ENCODE data around the gene CYP2A6.
"Not testable (repeated sequence)": the region's sequence is repeated elsewhere in the genome, so short reads cannot be mapped to it uniquely, and the experiment has no call there.

Gene CYP2A6

DNA sequence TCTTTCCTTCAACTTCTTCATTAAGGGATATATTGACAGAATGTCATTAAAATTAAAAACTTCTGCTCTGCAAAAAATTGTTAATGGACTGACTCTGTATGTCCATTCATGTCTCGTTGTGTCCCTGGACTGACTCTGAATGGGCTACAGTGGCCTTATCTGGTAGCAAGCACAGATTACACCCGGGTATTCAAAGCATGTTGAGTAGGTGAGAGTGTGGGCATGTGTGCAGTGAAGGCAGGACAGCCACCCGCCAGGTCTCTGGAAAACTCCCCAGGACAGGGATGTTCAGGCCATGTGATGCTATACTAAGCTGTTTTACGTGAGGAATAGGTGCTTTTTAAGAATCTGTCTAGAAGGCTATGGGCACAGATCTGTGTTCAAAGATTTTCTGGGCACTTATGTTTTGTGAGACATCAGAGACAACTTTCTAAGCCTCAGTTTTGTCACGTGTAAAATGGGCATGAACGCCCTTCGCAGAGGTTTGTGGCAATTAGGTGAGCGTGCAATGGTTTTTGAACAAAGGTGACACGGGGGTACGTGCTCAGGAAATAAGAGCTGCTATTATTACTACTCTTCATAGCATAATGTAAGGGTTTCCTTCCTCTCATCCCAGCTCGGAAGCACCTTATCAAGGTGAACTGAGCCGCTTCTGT, 7.1 kb downstream of the CYP2A6 start:
- not testable (repeated sequence) for DNase-seq

DNA sequence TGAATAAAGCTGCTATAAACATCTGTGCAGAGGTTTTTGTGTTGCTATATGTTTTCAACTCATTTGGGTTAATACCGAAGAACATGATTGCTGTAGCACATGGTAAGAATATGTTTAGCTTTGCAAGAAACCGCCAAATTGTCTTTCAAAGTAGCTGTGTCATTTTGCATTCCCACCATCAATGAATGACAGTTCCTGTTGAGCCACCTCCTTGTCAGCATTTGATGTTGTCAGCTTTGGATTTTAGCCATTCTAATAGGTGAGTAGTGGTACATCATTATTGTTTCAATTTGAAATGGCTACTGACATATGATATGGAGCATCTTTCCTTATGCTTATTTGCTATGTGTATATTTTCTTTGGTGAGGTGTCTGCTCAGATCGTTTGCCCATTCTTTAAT, 8.2 kb downstream of the CYP2A6 start:
- not testable (repeated sequence) for DNase-seq

DNA sequence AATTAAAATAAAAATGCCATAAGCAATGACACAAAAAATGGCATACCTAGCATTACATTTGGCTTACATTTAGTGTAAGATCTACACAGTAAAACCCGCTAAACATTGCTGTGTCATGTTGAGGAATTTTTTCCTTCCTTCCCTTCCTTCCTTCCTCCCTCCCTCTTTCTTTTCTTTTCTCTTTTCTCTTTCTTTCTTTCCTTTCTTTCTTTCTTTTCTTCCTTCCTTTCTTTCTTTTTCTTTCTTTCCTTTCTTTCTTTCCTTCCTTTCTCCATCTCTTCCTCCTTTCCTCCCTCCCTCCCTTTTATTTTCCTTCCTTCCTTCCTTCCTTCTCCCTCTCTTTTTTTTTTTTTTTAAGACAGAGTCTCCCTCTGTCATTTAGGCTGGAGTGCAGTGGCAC, 11.8 kb downstream of the CYP2A6 start:
- not testable (repeated sequence) for DNase-seq

DNA sequence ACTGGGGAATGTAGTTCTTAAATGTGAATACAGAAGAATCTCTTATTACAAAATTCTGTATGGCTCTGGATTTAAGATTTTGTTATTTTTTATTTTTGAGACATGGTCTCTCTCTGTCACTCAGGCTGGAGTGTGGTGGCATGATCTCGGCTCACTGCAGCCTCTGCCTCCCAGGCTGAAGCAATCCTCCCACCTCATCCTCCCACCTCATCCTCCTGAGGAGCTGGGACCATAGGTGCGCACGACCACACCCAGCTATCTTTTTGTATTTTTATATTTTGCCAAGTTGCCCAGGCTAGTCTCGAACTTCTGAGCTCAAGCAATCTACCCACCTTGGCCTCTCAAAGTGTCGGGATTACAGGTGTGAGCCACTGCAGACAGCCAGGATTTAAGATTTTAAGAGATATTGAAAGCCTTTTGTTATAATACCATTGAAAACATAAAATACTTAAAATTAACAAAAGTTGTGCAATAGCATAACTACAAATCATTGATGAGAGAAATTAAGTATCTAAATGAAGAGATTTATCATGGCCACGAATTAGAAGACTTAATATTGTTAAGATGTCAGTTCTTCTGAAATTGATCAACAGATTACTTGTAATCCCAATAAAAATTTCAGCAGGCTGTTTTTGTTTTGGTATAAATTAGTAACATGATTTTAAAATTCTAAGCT, 13.4 kb downstream of the CYP2A6 start:
- DNase-seq = no peak

DNA sequence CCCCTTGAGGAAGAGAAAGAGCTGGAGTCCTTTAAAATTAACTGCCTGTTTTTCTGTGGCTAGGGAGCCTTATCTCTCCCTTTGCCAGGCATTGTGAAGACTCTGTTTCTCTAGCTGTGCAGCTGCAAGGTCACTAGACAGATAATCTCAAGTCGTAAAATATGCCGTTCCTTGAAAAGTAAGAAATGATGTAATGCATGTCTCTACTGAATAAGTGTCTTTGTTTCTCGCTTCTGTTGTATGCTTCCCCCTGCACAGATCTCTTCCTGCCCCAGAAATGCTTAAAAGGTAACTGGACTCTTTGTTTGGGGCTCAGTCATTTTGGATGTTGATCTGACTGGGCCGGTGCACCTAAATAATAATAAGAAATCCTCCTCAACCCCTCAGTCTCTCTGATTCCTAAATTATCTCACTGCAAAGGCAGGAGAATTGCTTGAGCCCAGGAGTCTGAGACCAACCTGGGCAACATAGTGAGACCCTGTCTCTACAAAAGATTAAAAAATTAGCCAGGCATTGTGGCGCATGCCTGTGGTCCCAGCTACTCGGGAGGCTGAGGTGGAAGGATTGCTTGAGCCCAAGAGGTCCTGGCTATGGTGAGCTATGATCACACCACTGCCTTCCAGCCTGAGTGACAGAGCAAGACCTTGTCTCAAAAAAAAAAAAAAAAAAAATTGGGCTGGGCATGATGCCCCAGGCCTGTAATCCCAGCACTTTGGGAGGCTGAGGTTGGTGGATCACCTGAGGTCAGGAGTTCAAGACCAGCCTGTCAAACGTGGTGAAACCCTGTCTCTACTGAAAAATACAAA, 16.3 kb downstream of the CYP2A6 start:
- not testable (repeated sequence) for DNase-seq

DNA sequence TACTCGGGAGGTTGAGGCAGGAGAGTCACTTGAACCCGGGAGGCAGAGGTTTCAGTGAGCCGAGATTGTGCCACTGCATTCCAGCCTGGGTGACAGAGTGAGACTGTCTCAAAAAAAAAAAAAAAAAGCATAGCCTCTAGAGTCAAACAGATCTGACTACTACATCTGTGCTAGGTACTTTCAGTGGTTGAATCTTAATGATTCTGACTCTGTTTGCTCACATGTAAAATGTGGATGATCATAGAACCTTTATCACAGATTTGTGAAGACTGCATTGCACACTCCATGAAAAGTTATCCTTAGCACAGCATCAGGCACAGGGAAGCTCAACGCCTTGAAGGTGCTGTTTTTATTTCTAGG, 17.8 kb downstream of the CYP2A6 start:
- DNase-seq = not testable (repeated sequence)

DNA sequence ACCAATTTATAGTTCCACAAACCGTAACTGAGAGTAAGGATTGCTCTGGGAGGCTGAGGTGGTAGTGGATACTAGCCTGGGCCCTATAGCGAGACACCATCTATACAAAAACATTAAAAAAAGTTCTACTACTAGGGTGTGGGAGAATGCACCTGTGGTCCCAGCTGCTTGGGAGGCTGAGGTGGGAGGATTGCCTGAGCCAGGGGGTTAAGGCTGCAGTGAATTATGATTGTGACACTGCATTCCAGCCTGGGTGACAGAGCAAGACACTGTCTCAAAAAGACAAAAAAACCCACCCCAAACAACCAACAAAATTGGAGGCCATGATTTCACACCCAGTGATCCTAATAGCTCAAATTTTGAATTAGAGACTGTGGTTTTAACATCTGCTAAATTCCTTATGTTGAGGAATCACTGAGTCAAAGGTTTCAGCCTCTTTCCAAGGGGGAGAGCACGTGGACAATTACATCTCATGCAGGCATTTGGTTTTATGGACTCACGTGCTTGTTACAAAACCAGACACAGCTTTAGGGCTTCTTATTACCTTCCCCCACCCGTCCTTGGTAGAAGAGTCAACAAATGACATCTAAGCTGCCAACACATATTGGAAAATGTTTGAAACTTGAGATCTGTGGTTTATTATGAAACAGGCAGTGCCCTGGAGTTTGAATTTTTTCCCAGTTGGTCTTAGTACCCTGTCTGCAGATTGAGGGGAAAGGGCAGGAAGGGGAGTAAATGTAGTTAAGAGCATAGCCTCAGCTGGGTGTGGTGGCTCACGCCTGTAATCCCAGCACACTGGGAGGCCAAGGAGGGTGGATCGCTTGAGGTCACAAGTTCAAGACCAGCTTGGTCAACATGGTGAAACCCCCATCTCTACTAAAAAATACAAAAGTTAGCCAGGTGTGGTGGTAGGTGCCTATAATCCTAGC, 18.5 kb downstream of the CYP2A6 start:
- no peak for DNase-seq

DNA sequence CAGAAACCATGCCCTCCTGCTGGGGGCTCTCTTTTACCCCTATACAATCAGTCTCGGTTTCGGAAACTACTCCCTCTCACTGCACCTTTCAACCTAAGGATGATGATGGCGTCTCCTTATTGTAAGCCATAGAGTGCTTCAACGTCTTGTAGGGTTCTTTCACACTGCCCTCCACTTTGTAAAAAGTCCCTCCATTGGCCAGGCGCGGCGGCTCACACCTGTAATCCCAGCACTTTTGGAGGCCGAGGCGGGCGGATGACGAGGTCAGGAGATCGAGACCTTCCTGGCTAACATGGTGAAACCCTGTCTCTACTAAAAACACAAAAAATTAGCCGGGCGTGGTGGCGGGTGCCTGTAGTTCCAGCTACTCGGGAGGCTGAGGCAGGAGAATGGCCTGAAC, 19.5 kb downstream of the CYP2A6 start:
- DNase-seq = not testable (repeated sequence)

DNA sequence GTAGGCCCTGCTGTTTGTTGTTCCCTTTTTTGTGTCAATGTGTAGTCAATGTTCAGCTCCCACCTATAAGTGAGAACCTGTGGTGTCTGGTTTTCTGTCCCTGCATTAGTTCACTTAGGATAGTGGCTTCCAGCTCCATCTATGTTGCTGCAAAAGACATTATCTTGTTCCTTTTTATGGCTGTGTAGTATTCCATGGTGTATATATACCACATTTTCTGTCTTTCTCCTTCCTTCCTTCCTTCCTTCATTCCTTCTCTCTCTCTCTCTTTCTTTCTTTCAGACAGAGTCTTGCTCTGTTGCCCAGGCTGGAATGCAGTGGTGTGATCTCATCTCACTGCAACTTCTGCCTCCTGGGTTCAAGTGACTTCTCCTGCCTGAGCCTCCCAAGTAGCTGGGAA, 21.0 kb downstream of the CYP2A6 start:
- DNase-seq = no peak

DNA sequence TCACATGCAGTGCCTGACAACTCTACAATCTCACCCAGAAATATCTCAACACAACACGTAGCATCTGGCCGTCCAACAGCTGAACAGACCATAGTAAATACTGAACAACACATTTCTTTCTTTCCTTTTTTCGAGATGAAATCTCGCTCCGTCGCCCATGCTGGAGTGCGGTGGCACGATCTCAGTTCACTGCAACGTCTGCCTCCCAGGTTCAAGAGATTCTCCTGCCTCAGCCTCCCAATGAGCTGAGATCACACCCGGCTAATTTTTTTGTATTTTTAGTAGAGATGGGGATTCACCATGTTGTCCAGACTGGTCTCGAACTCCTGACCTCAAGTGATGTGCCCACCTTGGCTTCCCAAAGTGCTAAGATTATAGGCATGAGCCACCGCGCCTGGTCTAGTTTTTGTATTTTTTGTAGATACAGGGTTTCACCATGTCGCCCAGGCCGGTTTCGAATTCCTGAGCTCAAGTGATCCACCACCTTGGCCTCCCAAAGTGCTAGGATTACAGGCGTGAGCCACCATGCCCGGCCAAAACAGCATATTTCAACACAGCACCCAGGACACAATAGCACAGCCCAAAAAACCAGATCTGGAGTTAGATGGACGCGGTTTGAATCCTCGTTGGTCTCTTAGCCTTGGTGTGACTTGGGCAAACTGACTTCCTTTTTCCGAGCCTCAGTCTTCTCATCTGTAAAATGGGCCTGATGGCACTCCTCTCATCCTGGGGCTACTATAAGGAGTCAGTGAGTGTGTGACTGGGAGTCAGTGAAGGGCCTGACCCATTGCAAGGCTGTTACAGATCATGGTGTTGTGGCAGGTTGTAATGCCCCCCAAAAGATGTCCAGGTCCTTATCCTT, 22.6 kb downstream of the CYP2A6 start:
- DNase-seq = no peak

DNA sequence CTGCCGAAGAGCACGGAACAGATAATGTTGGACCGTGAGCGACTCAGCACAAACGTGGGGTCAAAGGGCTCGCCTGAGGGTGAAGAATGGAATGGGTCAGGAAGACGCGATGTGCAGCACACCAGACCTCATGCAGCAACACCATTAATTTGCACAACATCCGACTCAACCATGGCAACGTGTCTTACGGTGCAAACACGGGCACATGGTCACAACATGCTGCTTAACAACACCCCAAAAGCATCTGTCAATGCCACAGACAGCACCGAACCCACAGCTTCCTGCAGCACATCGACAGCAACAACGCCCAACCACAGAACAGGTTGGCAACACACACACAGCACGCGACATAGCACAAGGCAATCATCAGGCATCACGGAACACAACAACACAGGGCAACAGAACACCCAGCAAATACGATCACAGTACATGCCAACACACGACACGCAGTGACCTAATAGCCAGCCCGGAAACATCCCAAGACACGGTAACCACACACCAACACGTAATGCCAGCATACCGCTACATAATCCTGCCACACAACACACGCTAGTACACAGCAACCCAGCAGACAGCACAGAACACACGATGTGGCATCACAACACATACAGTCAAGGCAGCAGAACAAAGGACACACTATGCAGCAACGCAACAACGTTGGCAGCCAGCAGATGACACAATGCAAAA, 23.4 kb downstream of the CYP2A6 start:
- DNase-seq = peak; percentile 87

DNA sequence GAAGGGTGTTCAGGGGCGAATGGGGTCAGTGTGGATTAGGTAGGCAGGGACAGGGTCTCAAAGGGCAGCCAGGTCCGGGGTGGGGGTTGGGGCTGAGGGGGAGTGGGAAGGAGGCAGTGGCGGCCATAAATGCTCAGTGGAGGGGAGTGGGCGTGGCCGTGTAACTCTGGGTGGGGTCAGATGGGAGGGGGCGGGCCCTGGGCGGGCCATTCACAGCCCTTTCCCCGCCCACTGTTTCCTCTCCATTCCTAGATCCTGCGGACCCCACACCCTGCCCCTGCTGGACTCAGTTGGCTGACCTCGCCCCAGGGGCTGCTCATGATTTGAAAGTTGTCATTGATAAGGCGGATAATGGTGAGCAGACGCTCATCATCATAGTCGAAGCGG, 23.9 kb downstream of the CYP2A6 start:
- not testable (repeated sequence) for DNase-seq

DNA sequence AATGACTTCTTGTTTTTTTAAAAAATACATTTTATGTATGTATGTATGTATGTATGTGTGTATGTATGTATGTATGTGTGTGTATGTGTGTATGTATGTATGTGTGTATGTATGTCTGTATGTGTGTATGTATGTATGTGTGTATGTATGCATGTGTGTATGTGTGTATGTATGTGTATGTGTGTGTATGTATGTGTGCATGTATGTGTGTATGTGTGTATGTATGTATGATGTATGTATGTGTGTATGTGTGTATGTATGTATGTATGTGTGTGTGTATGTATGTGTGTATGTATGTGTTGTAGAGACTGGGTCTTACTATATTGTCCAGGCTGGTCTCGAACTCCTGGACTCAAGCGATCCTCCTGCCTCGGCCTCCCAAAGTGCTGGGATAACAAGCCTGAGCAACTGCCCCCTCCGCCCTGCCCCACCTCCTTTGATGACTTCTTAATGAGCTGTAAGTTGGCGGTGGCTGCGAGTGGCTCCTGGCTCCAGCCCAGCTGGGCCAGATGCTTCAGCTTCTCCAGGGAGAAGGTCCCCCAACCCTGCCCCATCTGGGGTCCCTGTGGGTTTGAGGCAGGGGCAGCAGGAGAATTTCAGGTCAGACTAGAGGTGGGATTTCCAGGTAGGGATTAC, 24.7 kb downstream of the CYP2A6 start:
- DNase-seq = not testable (repeated sequence)

DNA sequence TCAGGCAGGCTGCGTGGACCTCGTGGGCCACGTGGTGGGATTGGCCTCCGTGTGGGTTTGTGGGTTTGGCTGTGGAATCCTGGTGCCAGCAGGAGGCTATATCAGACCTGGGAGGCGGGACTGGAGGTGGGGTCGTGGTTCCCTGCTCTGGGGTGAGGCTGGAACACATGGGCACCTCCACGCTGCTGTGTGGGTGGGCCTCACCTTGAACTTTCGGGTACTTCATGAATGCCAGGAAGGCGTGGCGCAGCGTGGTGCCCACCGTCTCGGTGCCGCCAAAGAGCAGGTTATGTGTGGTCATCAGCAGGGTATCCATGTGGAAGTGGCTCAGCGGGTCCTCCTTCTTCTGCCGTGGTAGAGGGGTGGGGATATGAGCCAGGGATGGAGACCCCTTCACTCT, 25.3 kb downstream of the CYP2A6 start:
- not testable (repeated sequence) for DNase-seq

DNA sequence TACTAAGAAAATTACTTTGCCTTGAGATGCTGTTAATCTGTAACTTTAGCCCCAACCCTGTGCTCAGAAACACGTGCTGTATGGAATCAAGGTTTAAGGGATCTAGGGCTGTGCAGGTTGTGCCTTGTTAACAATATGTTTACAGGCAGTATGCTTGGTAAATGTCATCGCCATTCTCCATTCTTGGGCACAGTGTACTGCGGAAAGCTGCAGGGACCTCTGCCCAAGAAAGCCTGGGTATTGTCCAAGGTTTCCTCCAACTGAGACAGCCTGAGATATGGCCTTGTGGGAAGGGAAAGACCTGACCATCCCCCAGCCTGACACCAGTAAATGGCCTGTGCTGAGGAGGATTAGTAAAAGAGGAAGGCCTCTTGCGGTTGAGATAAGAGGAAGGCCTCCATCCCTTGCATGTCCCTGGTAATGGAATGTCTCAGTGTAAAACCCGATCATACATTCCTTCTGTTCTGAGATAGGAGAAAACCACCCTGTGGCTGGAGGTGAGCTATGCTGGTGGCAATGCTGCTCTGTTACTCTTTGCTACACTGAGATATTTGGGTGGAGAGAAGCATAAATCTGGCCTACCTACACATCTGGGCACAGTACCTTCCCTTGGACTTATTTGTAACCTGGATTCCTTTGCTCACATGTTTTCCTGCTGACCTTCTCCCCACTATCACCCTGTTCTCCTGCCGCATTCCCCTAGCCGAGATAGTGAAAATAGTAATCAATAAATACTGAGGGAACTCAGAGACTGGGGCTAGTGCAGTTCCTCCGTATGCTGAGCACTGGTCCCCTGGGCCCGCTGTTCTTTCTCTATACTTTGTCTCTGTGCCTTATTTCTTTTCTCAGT, 27.3 kb downstream of the CYP2A6 start:
- DNase-seq = not testable (repeated sequence)

DNA sequence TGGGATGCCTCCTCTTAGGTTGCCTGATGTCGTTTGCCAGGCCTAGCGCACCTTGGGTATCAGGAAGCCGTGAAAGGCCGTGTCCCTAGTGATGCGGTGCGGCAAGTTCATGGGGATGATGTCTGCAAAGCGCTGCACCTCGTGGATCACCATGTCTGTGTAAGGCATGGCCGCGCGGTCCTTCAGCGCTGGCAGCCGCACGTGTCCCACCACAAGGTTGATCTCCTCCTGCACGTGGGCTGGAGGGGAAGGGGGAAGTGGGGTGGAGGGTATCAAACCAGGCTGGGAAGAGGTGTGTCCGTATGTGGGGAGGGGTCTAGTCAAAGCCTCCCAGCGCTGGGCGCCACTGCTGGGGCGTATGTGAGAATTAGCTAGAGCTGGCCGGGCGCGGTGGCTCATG, 28.1 kb downstream of the CYP2A6 start:
- DNase-seq = no peak

DNA sequence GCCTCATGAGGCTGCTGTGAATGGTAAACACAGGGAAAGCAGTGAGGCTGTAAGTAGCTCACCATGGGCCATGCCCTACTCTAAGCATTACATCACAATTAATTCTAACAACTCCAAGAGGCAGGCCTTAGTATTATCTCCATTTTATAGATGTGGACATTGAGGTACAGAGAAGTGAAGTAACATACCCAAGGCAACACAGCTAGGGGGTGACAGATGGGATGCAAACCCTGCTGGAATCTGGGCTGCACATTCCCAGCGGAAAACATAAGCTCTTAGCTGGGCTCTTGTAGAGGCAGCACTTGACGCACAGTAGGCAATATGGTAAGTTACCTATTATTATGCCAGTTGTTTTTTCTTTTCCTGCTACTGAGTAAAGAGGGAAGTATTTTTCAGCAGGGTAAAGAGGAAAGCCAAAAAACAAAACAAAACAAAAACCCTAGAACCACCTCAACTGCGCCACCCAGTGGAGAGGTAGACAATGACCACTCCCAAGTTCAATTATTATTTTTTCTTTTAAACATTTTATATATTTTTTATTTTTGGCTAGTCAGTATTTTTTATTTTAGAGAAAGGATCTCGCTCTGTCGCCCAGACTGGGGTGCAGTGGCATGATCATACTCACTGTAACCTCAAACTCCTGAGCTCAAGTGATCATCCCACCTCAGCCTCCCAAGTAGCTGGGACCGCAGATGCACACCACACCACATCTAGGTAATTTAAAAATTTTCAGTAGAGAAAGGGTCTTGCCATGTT, 30.6 kb downstream of the CYP2A6 start:
- DNase-seq = peak; percentile 76

DNA sequence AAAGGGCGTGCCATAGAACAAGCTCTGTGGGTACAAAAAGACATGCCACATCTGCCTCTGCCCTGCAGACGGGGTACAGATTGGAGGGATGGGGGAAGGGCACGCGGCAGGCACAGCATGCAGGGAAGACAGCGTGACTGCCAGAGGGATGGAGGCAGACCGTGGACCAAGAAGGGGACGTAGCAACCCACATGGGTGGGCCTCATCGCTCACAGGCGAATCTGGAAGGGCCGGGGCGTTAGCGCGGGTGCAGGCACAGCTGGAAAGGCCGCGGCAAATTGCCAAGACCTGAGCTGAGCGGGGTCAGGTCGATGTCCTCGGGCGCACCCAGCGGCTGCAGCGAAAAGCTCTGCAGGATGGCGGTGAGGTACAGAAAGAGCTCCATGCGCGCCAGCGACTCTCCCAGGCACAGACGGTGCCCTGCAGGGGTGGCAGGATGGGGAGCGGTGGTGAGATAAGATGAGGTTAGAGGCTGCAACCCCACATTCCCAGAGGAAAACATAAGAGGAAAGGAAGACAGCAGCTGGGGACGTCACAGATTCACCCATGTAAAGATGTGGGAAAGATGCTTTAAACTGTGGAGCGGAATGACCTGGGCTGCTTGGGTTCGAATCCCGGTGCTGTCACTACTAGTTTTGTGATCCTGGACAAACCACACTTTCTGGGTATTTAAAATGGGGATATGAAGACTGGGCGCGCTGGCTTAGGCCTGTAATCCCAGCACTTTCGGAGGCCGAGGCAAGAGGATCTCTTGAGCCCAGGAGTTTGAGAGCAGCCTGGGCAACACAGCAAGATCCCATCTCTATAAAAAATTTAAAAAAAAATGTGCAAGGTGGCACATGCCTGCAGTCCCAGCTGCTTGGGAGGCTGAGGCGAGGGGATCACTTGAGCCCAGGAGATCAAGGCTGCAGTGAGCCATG, 31.5 kb downstream of the CYP2A6 start:
- DNase-seq = peak; percentile 85
